ENCODE data around the gene OR52J3.

GRCh38 chr11:5007561-5007960, 38.8 kb upstream of the OR52J3 start:
- TF ChIP-seq EZH2 (IDR thresholded peaks at IDR 0.05) (no peak), POLR2AphosphoS5 (IDR thresholded peaks at IDR 0.05; ENCODE audit: borderline replicate concordance, low read depth, low read length) (no peak), FOXP2 (optimal IDR thresholded peaks at IDR 0.05; ENCODE audit: control extremely low read depth, extremely low read length, insufficient read depth) (no peak)

Measured in SK-N-MC (cell line).